ENCODE results near the gene OR2T1. TPM values are rescaled to one million over a fixed set of nuclear protein-coding genes. Genes with fewer than 3 reads are reported as not detected.

The OR2T1 gene
- total RNA-seq, 2 experiments from 2014 or later, result not detected

- H3K79me2 ChIP-seq (ENCODE audit: insufficient read depth, low read depth, low read length), result no peaks in the 10 kb centered on the region
These were observed 36.2 kb upstream of the OR2T1 start for GRCh38 chr1:248366609-248367008.

GRCh38 chr1:248372394-248372793 is 30.5 kb upstream of the OR2T1 start:
- no peak for DNase-seq (ENCODE audit: low spot score)
- intact Hi-C loops (cut with micrococcal nuclease; ENCODE audit: unreplicated experiment), result no loop called here
- Histone ChIP-seq H4K20me1 (ENCODE audit: insufficient read depth, low read length) (no peaks in the 10 kb centered on the region), H3K9me3 (ENCODE audit: low read length) (no peaks in the 10 kb centered on the region), H3K27ac (ENCODE audit: low read depth, low read length, poor library complexity, severe bottlenecking) (no peak overlapping the region), H3K36me3 (ENCODE audit: insufficient read depth, low read length) (no peaks in the 10 kb centered on the region), H3K4me2 (ENCODE audit: low read length) (no peak overlapping the region), H3K4me3 (ENCODE audit: low read depth, low read length, poor library complexity, severe bottlenecking) (no peak overlapping the region), H3K79me2 (ENCODE audit: insufficient read depth, low read depth, low read length) (no peaks in the 10 kb centered on the region), H3K9me2 (ENCODE audit: insufficient read depth, low read length) (no peaks in the 10 kb centered on the region), H2AFZ (ENCODE audit: low read length) (no peak overlapping the region), H3K4me1 (ENCODE audit: insufficient read depth, low read length, poor library complexity, severe bottlenecking) (no peaks in the 10 kb centered on the region)
- ChIA-PET POLR2A (no interaction called here), CTCF (ENCODE audit: unreplicated experiment) (no interaction called here)
- no TSS peak for BruUV-seq (replicated peaks)
- no peak for TF ChIP-seq EZH2phosphoT487 (IDR thresholded peaks at IDR 0.05; ENCODE audit: borderline replicate concordance, low read depth, low read length)
- TF ChIP-seq, protein P1, sequence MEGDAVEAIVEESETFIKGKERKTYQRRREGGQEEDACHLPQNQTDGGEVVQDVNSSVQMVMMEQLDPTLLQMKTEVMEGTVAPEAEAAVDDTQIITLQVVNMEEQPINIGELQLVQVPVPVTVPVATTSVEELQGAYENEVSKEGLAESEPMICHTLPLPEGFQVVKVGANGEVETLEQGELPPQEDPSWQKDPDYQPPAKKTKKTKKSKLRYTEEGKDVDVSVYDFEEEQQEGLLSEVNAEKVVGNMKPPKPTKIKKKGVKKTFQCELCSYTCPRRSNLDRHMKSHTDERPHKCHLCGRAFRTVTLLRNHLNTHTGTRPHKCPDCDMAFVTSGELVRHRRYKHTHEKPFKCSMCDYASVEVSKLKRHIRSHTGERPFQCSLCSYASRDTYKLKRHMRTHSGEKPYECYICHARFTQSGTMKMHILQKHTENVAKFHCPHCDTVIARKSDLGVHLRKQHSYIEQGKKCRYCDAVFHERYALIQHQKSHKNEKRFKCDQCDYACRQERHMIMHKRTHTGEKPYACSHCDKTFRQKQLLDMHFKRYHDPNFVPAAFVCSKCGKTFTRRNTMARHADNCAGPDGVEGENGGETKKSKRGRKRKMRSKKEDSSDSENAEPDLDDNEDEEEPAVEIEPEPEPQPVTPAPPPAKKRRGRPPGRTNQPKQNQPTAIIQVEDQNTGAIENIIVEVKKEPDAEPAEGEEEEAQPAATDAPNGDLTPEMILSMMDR (conservative IDR thresholded peaks at IDR 0.05; ENCODE audit: low read length), result no peak

More at GRCh38 chr1:248366609-248367008, 36.2 kb upstream of the OR2T1 start:
- intact Hi-C loops (cut with micrococcal nuclease; ENCODE audit: unreplicated experiment), result no loop called here
- POLR2A ChIA-PET, result no interaction called here
- TF ChIP-seq EZH2phosphoT487 (IDR thresholded peaks at IDR 0.05; ENCODE audit: borderline replicate concordance, low read depth, low read length), result no peak
- TF ChIP-seq, protein P1 (conservative IDR thresholded peaks at IDR 0.05; ENCODE audit: low read length), result no peak
- no peaks in the 10 kb centered on the region for H3K9me2 ChIP-seq (ENCODE audit: insufficient read depth, low read length)
- H3K36me3 ChIP-seq (ENCODE audit: insufficient read depth, low read length), result no peaks in the 10 kb centered on the region
- H3K4me1 ChIP-seq (ENCODE audit: insufficient read depth, low read length, poor library complexity, severe bottlenecking), result no peaks in the 10 kb centered on the region
- no peak overlapping the region for H2AFZ ChIP-seq (ENCODE audit: low read length)
- no peak overlapping the region for H3K27ac ChIP-seq (ENCODE audit: low read depth, low read length, poor library complexity, severe bottlenecking)
- no TSS peak for BruUV-seq (replicated peaks)
- no peaks in the 10 kb centered on the region for H3K9me3 ChIP-seq (ENCODE audit: low read length)
- DNase-seq (ENCODE audit: low spot score), result no peak
- no peak overlapping the region for H3K4me3 ChIP-seq (ENCODE audit: low read depth, low read length, poor library complexity, severe bottlenecking)
- CTCF ChIA-PET (ENCODE audit: unreplicated experiment), result no interaction called here
- no peaks in the 10 kb centered on the region for H4K20me1 ChIP-seq (ENCODE audit: insufficient read depth, low read length)
- no peak overlapping the region for H3K4me2 ChIP-seq (ENCODE audit: low read length)

GRCh38 chr1:248373761-248374160 is 29.1 kb upstream of the OR2T1 start:
- Histone ChIP-seq H3K9me2 (ENCODE audit: insufficient read depth, low read length) (no peaks in the 10 kb centered on the region), H3K79me2 (ENCODE audit: insufficient read depth, low read depth, low read length) (no peaks in the 10 kb centered on the region), H2AFZ (ENCODE audit: low read length) (no peak overlapping the region), H3K4me3 (ENCODE audit: low read depth, low read length, poor library complexity, severe bottlenecking) (no peak overlapping the region), H3K27ac (ENCODE audit: low read depth, low read length, poor library complexity, severe bottlenecking) (no peak overlapping the region), H3K9me3 (ENCODE audit: low read length) (no peaks in the 10 kb centered on the region), H3K4me1 (ENCODE audit: insufficient read depth, low read length, poor library complexity, severe bottlenecking) (no peaks in the 10 kb centered on the region), H3K4me2 (ENCODE audit: low read length) (no peak overlapping the region), H4K20me1 (ENCODE audit: insufficient read depth, low read length) (no peaks in the 10 kb centered on the region), H3K36me3 (ENCODE audit: insufficient read depth, low read length) (no peaks in the 10 kb centered on the region)
- TF ChIP-seq, protein P1 (conservative IDR thresholded peaks at IDR 0.05; ENCODE audit: low read length), result no peak
- TF ChIP-seq EZH2phosphoT487 (IDR thresholded peaks at IDR 0.05; ENCODE audit: borderline replicate concordance, low read depth, low read length), result no peak
- intact Hi-C loops (cut with micrococcal nuclease; ENCODE audit: unreplicated experiment), result no loop called here
- no TSS peak for BruUV-seq (replicated peaks)
- no peak for DNase-seq (ENCODE audit: low spot score)
- POLR2A ChIA-PET, result no interaction called here
- CTCF ChIA-PET (ENCODE audit: unreplicated experiment), result no interaction called here
